CD4-positive, alpha-beta T cell treated with Interleukin-1 beta for 1 hour (primary cell): ENCODE data around the gene SPP2.

Source experiments
- DNase-seq, 2 donors: peaks; one replicate each; pipeline ENCODE4 v3.0.0-alpha.2; 2020 to 2022

Gene SPP2

DNA sequence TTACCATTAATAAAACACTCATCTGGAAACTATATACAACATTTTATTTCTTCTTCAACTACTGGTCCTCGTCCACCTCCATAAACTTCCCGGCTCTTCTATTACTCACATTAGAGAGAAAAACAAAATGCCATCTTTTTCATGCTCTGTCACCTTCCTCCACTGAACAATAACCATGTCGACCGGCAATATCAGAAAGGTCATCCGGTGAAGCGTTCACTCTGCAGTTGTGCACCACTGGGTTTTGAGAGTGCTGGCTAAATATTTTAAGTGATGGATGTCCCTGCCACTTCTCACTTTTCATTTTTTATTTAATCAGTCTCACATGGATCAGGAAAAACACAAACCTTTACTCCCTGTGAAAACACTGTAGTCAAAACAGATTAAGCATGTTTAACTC lies 48.2 kb downstream of the SPP2 start:
- DNase-seq: no peak

DNA sequence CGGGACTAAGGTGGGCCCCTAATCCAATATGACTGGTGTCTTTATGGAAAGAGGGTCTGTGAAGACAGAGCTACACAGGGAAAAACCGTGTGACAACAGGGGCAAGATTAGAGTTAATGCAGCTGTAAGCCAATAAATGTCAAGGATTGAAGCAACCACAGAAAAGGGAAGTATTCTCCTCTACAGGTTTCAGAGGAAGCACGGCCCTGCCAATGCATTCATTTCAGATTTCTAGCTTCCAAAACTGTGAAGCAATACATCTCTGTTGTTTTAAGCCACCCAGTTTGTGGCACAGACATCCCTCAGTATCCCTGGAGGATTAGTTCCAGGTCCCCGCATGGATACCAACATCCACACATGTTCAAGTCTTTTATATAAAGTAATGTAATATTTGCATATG lies 48.8 kb downstream of the SPP2 start:
- DNase-seq: no peak

DNA sequence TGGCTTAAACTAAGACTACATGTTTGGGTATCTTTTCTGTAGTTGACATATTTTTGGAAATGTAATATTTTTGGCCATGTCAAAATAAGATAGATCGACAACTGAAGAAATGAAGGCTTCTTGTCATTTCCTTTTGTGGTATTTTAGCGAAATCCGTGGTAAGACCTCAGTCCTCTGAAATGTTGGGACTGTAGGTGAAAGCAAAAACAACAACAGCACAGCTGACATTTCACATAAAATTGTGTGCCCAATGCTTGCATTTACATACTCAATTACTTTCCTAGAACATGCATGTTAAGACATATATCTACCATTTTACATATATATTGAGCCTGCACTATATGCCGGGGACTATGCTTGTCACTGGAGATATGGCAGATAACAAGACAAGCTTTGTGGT lies 50.2 kb downstream of the SPP2 start:
- DNase-seq: peak in 1 of 2 donors; percentile 48

DNA sequence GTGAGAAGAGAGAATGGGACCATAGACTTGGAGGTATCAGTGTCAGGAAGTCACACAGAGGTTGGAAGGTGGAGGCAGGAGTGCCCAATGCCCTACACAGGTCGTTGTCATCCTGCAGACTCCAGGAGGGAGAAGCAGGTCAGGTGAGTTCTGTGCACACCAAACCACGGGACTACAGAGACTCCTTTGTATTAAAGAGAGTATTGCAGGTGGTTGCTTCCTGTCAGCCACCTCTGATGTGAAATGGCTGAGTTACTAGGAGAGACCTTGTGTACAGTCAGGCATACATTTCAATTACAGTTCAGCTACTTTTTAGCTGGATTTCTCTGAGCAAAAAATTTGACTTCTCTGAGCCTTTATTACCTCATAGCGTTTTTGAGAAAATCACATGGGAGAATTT lies 51.6 kb downstream of the SPP2 start:
- peak; percentile 23 to 46 for DNase-seq

DNA sequence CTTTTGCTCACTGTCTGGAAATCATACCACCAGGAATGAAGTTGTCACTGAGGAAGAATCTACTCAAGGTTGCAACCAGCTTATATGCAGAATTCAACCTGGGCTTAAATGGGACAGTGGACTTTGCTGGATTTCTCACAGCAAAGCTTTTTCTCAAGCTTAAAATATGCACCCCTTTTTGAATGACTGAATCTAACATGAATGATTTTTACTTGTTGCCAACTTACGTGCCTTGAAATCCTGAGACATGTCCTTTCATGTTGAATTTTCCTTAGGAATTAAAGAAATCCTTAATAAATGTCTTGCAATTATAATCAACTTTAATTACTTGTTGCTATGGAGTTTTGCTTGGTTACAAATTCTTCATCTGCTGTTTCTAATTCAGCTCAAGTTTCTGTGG lies 57.4 kb downstream of the SPP2 start:
- no peak for DNase-seq

DNA sequence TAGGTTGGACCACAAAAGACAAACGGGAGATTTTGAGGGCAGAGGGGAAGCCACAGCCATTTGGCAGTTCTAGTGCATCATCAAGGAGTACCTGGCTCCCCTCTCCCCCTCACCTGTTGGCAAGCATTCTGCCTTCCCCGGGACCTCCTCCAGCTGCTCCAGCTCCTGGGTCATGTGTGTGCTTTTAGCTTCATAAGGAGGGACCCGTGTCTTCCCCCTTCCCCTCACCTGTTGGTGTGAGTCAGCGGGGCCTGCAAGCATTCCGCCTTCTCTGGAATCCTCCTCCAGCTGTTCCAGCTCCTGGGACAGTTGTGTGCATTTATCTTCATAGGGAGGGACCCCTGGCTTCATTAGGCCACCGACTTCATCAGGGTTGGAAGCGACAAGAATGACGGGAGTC lies 58.8 kb downstream of the SPP2 start:
- no peak for DNase-seq

DNA sequence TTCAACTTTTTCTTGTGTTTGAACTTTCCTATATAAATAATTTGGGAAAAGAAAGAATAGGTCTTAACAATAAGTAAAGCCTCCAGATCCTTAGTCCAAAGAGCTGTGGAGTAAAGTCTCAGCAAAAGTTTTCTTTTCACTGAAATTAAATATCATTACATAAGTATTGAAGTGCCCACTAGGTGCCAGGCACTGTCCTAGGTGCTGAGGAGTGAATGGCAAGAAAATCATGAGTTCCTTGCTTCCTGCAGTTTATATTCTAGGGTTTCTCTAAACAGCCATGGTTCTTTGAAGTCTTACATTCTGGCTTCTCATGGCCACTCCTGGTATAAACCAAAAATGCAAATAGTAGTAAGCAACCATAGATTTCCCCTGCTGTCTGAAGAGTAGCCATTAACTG lies 59.7 kb downstream of the SPP2 start:
- no peak for DNase-seq

DNA sequence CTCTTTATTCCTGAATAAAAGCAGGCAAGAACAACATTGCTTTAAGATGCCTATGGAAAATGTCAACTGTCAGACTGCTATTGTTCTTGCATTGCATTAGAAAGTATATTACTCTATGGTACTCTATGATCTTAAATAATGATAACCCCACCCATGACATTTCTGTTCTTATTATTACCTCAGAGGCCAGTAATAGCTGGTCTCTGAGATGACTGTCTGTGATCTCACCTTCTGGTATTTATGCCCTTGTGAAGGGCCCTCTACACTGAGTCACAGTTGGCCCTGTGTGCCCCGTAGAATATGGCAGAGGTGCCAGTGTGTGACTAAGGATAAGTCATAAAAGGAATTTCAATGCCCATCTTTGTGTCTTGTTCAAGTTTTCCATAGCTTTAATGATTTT lies 61.0 kb downstream of the SPP2 start:
- DNase-seq: no peak

DNA sequence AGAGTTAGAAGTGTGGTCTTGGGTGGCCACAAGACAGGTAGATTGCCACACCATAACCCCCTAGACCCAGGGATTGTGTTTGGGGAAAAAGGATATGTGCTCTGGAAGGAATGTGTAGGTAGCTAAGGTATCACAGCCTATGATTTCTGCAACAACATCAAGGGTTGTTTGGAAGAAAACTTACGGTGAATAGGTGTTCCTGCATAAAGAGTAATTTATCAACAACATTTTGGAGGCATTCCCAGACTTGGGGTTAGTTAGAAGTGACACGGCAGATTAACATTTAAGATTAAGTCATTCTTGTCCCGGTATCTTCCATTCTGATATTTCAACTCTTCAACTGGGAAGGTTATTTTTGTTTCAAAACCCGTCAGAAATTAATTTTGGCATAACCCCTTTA lies 65.5 kb downstream of the SPP2 start:
- DNase-seq: no peak

DNA sequence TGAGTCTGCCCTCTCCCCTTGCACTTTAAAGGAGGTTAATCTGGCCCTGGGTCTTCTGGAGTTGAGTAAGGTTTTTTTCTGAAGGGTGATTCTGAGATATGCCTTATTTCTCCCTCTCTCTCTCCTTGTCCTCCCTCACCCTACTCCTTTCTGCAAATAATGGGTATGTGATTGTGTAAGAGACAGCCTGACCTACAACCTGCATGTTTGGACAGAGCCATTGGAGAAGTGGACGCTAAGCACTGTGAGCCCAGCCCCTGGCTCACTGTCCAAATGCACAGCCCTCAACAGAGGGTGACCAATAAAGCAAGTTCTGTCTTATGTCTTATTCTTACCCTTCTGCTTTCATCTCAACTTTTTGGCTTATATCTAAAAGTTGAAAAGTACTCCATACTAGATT lies 71.5 kb downstream of the SPP2 start:
- DNase-seq: no peak

DNA sequence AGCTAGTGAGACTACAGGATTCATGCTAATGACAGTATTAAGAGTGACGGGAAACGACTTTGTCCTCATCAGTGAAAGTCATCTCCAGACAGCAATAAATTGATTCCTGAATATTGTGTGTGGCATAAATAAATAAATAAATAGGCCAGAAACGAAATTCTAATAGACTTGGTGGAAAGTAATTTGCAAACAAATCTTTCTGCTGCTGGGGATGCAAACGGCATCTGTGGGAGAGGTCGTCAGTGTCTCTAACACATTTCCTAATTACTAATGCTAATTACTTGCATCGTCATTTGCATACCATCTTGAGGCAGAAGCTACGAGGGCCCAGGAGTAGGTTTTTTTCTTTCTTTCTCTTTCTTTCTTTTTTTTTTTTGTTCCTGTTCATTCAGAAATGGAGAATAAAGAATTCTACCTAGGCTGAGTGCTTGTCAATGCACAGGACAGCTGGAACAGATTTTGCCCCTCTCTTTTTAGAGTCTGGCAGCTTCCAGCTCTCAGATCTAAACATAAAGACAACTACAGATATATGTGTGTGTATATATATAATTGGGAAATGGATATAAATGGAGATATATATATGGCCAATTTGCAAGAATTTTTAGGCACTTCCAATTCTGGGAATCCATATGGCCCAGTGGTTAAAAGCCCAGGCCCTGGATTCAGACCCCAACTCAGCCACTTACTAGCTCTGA lies 75.1 kb downstream of the SPP2 start:
- DNase-seq: no peak

DNA sequence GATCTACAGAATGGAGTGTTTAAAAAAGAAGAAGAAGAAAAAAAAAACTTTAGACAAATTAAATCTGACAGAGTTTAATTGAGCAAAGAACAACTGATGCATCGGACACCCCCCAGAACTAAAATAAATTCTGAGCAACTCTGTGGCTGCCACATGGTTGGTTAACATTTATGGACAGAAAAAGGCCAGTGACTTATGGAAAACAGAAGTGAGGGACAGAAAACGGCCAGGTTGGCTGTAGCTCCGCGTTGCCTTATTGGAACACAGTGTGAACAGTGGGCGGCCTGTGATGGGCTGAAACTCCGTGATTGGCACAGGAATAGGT lies 75.6 kb downstream of the SPP2 start:
- no peak for DNase-seq
